Adrenal gland (tissue), 5 donors: ENCODE measurements around the gene MCU.

Experiments
- CTCF ChIP-seq, 6 experiments: fragments of 450-650 bp in 4 of 6; fragments of 200-600 bp in 2 of 6; sonication (generic) in 1 of 6; IDR thresholded peaks; 1 replicate in 5 of 6; 2 replicates in 1 of 6; pipeline versions ENCODE4 v1.5.1 to v1.8.0; 2016 to 2021; ENCODE audit warnings: antibody characterized with exemption in 6 of 6, mild to moderate bottlenecking in 2 of 6, moderate library complexity in 1 of 6
- POLR2A ChIP-seq, 2 donors: fragments of 450-650 bp; IDR thresholded peaks; one replicate each; pipeline ENCODE4 v1.6.1; 2017; ENCODE audit warnings: antibody characterized with exemption in 2 of 2, mild to moderate bottlenecking in 2 of 2, moderate library complexity in 1 of 2
- donor health status: DM: no; HTN: no; CAD: no.

- TF ChIP-seq CTCF (IDR thresholded peaks at IDR 0.05) (no peak), POLR2A (IDR thresholded peaks at IDR 0.05) (no peak)
Measured at GRCh38 chr10:72822342-72822986, 130.5 kb downstream of the MCU start.
